ENCODE results near the gene ME2. TPM values are rescaled to one million over a fixed set of nuclear protein-coding genes. Genes with fewer than 3 reads are reported as not detected.
"Not testable (repeated sequence)": the region's sequence is repeated elsewhere in the genome, so short reads cannot be mapped to it uniquely, and the experiment has no call there.

ME2 gene
- total RNA-seq, 1 experiment from 2014 or later = 45.6 TPM

GRCh38 chr18:50877545-50878265, 1.2 kb upstream of the ME2 start:
- DNase-seq = no peak
- CTCF ChIA-PET = no interaction called here
- Mint-ChIP-seq H3K4me1 (ENCODE audit: low read depth, unreplicated experiment) (peaks cover 10% of the 10 kb centered on the region), H3K36me3 (ENCODE audit: insufficient read depth, unreplicated experiment) (peaks cover 26% of the 10 kb centered on the region), H3K27me3 (ENCODE audit: unreplicated experiment) (no peaks in the 10 kb centered on the region), H3K9me3 (ENCODE audit: low read depth, unreplicated experiment) (no peaks in the 10 kb centered on the region), H3K4me3 (ENCODE audit: low read depth, unreplicated experiment) (peak overlapping the region; percentile 100), H3K27ac (ENCODE audit: unreplicated experiment) (peak overlapping the region; percentile 82)
- no peak for TF ChIP-seq CTCF (IDR thresholded peaks at IDR 0.05; ENCODE audit: unreplicated experiment)
- intact Hi-C loops (cut with micrococcal nuclease; ENCODE audit: unreplicated experiment) = loop anchor here (5.0 kb wide), 2 partner anchors 95 to 155 kb away; partner anchors contain the start of gene SMAD4
- BruUV-seq (replicated peaks) = no TSS peak

- Mint-ChIP-seq H3K4me1 (ENCODE audit: low read depth, unreplicated experiment) (peaks cover 10% of the 10 kb centered on the region), H3K9me3 (ENCODE audit: low read depth, unreplicated experiment) (no peaks in the 10 kb centered on the region), H3K27ac (ENCODE audit: unreplicated experiment) (peak overlapping the region; percentile 69), H3K36me3 (ENCODE audit: insufficient read depth, unreplicated experiment) (peaks cover 26% of the 10 kb centered on the region), H3K4me3 (ENCODE audit: low read depth, unreplicated experiment) (peak overlapping the region; percentile 100), H3K27me3 (ENCODE audit: unreplicated experiment) (no peaks in the 10 kb centered on the region)
- peak; percentile 61 for DNase-seq
- BruUV-seq (replicated peaks) = no TSS peak
- TF ChIP-seq CTCF (IDR thresholded peaks at IDR 0.05; ENCODE audit: unreplicated experiment) = no peak
- intact Hi-C loops (cut with micrococcal nuclease; ENCODE audit: unreplicated experiment) = loop anchor here (5.0 kb wide), 2 partner anchors 93 to 153 kb away; partner anchors contain the start of gene SMAD4
- CTCF ChIA-PET = interaction anchor here (0.9 to 1.2 kb wide), 3 partner anchors 9 to 41 kb away, joined by 3 to 5 read pairs (median 3); no protein-coding TSS in a partner anchor
These were observed 592 bp downstream of the ME2 start for GRCh38 chr18:50879302-50880118.

GRCh38 chr18:50880119-50880465, 1.2 kb downstream of the ME2 start:
- intact Hi-C loops (cut with micrococcal nuclease; ENCODE audit: unreplicated experiment) = no loop called here
- Mint-ChIP-seq H3K36me3 (ENCODE audit: insufficient read depth, unreplicated experiment) (peaks cover 26% of the 10 kb centered on the region), H3K4me1 (ENCODE audit: low read depth, unreplicated experiment) (peaks cover 10% of the 10 kb centered on the region), H3K9me3 (ENCODE audit: low read depth, unreplicated experiment) (no peaks in the 10 kb centered on the region), H3K4me3 (ENCODE audit: low read depth, unreplicated experiment) (peak overlapping the region; percentile 100), H3K27ac (ENCODE audit: unreplicated experiment) (peak overlapping the region; percentile 69), H3K27me3 (ENCODE audit: unreplicated experiment) (no peaks in the 10 kb centered on the region)
- TF ChIP-seq CTCF (IDR thresholded peaks at IDR 0.05; ENCODE audit: unreplicated experiment) = no peak
- BruUV-seq (replicated peaks) = TSS peak; percentile 54
- DNase-seq = no peak
- CTCF ChIA-PET = no interaction called here

GRCh38 chr18:50880944-50881343, 2.0 kb downstream of the ME2 start:
- H3K4me3 Mint-ChIP-seq (ENCODE audit: low read depth, unreplicated experiment); intact Hi-C loops (cut with micrococcal nuclease; ENCODE audit: unreplicated experiment); H3K27me3 Mint-ChIP-seq (ENCODE audit: unreplicated experiment); CTCF ChIA-PET; H3K27ac Mint-ChIP-seq (ENCODE audit: unreplicated experiment); H3K9me3 Mint-ChIP-seq (ENCODE audit: low read depth, unreplicated experiment); DNase-seq; BruUV-seq (replicated peaks): not testable (repeated sequence)
- H3K4me1 Mint-ChIP-seq (ENCODE audit: low read depth, unreplicated experiment) = peaks cover 10% of the 10 kb centered on the region
- peaks cover 26% of the 10 kb centered on the region for H3K36me3 Mint-ChIP-seq (ENCODE audit: insufficient read depth, unreplicated experiment)
